ENCODE data around the gene ASTN2. TPM values are rescaled to one million over a fixed set of nuclear protein-coding genes. Genes with fewer than 3 reads are reported as not detected.

The ASTN2 gene
- polyA plus RNA-seq, 1 donor from 2014 or later, result 6.8 TPM

DNA sequence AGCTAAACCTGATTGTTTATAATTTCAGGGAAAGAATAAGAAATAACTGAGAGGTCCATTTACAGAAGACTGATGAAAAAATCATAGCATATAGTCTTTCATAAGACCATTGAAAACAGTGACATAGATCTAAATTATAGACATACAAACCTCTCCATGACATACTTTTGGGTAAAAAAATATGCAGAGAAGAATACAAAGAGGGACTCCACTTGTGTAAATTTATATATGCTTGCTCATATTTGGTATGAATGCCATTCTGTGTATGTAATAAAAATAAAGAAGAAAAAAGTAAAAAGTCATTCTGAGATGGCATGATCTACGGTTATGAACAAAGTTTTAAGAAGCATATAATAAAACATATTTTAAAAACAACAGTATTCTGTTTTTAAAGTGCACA, 310.7 kb downstream of the ASTN2 start:
- no peaks in the 10 kb centered on the region for H3K9me2 ChIP-seq (ENCODE audit: insufficient read depth, low read length)
- H3K4me2 ChIP-seq (ENCODE audit: low read length), result no peak overlapping the region
- no peaks in the 10 kb centered on the region for H3F3A ChIP-seq (ENCODE audit: insufficient read depth, low read length, poor library complexity, severe bottlenecking)
- no peaks in the 10 kb centered on the region for H4K20me1 ChIP-seq (ENCODE audit: insufficient read depth)
- TF ChIP-seq POLR2AphosphoS5 (IDR thresholded peaks at IDR 0.05) (no peak), RAD21 (conservative IDR thresholded peaks at IDR 0.05) (no peak), MXI1 (conservative IDR thresholded peaks at IDR 0.05; ENCODE audit: poor library complexity, severe bottlenecking) (no peak), TAF1 (IDR thresholded peaks at IDR 0.05; ENCODE audit: low read depth) (no peak), EZH2 (IDR thresholded peaks at IDR 0.05; ENCODE audit: borderline replicate concordance, insufficient read depth, low read length, poor library complexity, severe bottlenecking) (no peak), SMC3 (conservative IDR thresholded peaks at IDR 0.05; ENCODE audit: poor library complexity) (no peak), EP300 (conservative IDR thresholded peaks at IDR 0.05; ENCODE audit: poor library complexity, severe bottlenecking) (no peak), CTCF (IDR thresholded peaks at IDR 0.05; ENCODE audit: poor library complexity, severe bottlenecking) (no peak)
- TF ChIP-seq, protein P1, sequence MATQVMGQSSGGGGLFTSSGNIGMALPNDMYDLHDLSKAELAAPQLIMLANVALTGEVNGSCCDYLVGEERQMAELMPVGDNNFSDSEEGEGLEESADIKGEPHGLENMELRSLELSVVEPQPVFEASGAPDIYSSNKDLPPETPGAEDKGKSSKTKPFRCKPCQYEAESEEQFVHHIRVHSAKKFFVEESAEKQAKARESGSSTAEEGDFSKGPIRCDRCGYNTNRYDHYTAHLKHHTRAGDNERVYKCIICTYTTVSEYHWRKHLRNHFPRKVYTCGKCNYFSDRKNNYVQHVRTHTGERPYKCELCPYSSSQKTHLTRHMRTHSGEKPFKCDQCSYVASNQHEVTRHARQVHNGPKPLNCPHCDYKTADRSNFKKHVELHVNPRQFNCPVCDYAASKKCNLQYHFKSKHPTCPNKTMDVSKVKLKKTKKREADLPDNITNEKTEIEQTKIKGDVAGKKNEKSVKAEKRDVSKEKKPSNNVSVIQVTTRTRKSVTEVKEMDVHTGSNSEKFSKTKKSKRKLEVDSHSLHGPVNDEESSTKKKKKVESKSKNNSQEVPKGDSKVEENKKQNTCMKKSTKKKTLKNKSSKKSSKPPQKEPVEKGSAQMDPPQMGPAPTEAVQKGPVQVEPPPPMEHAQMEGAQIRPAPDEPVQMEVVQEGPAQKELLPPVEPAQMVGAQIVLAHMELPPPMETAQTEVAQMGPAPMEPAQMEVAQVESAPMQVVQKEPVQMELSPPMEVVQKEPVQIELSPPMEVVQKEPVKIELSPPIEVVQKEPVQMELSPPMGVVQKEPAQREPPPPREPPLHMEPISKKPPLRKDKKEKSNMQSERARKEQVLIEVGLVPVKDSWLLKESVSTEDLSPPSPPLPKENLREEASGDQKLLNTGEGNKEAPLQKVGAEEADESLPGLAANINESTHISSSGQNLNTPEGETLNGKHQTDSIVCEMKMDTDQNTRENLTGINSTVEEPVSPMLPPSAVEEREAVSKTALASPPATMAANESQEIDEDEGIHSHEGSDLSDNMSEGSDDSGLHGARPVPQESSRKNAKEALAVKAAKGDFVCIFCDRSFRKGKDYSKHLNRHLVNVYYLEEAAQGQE (IDR thresholded peaks at IDR 0.05; ENCODE audit: borderline replicate concordance), result no peak
- no peaks in the 10 kb centered on the region for H3K79me2 ChIP-seq (replicated peaks; ENCODE audit: insufficient read depth, low read length)
- H3K36me3 ChIP-seq (ENCODE audit: insufficient read depth, low read length), result no peaks in the 10 kb centered on the region
- H3K9me3 ChIP-seq (ENCODE audit: low read length), result no peaks in the 10 kb centered on the region
- no peaks in the 10 kb centered on the region for H3K27me3 ChIP-seq (ENCODE audit: insufficient read depth, low read depth, low read length)
- no peak overlapping the region for H3K9ac ChIP-seq (ENCODE audit: low read length)
- H3K27ac ChIP-seq (ENCODE audit: low read length), result no peak overlapping the region
- H2AFZ ChIP-seq (ENCODE audit: low read depth, low read length), result no peak overlapping the region
- no peak overlapping the region for H3K4me3 ChIP-seq (ENCODE audit: low read length)

DNA sequence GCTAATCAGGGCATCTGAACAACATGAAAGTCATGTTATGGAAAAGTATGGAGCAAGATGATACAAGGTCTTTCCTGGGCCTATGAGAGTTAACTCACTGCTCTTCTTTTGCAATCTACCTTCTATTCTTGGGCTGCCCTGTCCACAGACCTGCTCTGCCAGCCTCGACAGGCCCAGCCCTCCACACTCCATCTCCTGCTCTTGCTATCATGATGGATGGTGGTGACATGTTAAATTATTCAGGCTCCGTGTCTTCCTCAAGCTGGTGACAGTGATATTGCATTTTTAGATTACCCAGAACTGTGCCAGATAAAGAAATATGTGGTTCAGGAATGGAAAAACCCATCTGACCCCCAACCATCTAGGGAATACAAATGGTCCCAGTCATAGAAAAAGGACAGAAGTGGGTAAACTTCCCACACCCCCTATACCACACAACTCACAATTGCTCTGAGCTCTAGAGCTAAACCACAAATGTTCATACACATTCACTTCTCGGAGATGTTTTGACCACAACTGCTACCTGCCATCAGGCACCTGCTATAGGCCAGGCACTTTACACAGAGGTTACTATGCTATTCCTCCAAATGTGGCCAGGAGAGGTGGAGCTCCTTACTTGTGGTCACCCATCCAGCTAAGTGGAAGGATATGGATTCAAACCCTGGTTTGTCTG, 311.3 kb downstream of the ASTN2 start:
- no peak overlapping the region for H3K9ac ChIP-seq (ENCODE audit: low read length)
- H3K36me3 ChIP-seq (ENCODE audit: insufficient read depth, low read length), result no peaks in the 10 kb centered on the region
- H3K4me2 ChIP-seq (ENCODE audit: low read length), result no peak overlapping the region
- no peaks in the 10 kb centered on the region for H3K9me3 ChIP-seq (ENCODE audit: low read length)
- no peaks in the 10 kb centered on the region for H3K79me2 ChIP-seq (replicated peaks; ENCODE audit: insufficient read depth, low read length)
- no peak overlapping the region for H3K4me3 ChIP-seq (ENCODE audit: low read length)
- TF ChIP-seq CTCF (IDR thresholded peaks at IDR 0.05; ENCODE audit: poor library complexity, severe bottlenecking), result no peak
- TF ChIP-seq POLR2AphosphoS5 (IDR thresholded peaks at IDR 0.05), result no peak
- TF ChIP-seq SMC3 (conservative IDR thresholded peaks at IDR 0.05; ENCODE audit: poor library complexity), result no peak
- TF ChIP-seq RAD21 (conservative IDR thresholded peaks at IDR 0.05), result no peak
- TF ChIP-seq MXI1 (conservative IDR thresholded peaks at IDR 0.05; ENCODE audit: poor library complexity, severe bottlenecking), result no peak
- TF ChIP-seq, protein P1 (IDR thresholded peaks at IDR 0.05; ENCODE audit: borderline replicate concordance), result no peak
- TF ChIP-seq EP300 (conservative IDR thresholded peaks at IDR 0.05; ENCODE audit: poor library complexity, severe bottlenecking), result no peak
- TF ChIP-seq TAF1 (IDR thresholded peaks at IDR 0.05; ENCODE audit: low read depth), result no peak
- TF ChIP-seq EZH2 (IDR thresholded peaks at IDR 0.05; ENCODE audit: borderline replicate concordance, insufficient read depth, low read length, poor library complexity, severe bottlenecking), result no peak
- no peak overlapping the region for H2AFZ ChIP-seq (ENCODE audit: low read depth, low read length)
- H3K27me3 ChIP-seq (ENCODE audit: insufficient read depth, low read depth, low read length), result no peaks in the 10 kb centered on the region
- H4K20me1 ChIP-seq (ENCODE audit: insufficient read depth), result no peaks in the 10 kb centered on the region
- no peaks in the 10 kb centered on the region for H3K9me2 ChIP-seq (ENCODE audit: insufficient read depth, low read length)
- H3F3A ChIP-seq (ENCODE audit: insufficient read depth, low read length, poor library complexity, severe bottlenecking), result no peaks in the 10 kb centered on the region
- no peak overlapping the region for H3K27ac ChIP-seq (ENCODE audit: low read length)
